ENCODE measurements around the gene C9orf50.
"Not testable (repeated sequence)": the region's sequence is repeated elsewhere in the genome, so short reads cannot be mapped to it uniquely, and the experiment has no call there.

C9orf50 gene

DNA sequence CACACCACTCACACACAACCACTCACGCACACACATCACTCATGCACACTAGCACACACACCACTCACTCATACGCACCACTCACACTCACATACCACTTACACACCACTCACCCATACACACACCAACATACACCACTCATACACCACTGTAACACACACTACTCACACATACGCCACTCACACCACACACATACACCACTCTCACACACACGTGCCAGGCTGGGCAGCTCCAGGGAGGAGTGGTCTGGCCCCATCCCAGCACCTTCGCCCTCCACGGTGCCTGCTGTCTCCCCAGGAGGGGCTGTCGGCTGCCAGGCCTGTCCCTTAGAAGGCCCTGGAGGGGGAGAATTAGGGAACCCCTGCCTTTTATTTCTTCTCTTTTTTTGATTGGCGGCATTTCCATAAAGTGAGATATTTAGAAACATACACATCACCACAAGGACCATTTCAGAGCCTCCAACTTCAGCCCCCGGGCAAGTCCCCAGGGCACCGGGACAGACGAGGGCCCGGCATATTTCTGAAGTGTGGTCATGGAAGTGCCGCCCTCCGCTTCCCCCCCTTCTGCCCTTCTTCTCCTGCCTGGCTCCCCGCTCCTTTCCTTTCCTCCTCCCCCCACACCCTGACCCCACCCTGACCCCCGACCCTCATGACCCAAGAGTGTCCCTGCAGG lies 27.3 kb upstream of the C9orf50 start:
- no peak for DNase-seq

GRCh38 chr9:129647635-129648034 lies 26.7 kb upstream of the C9orf50 start:
- no peak for DNase-seq

DNA sequence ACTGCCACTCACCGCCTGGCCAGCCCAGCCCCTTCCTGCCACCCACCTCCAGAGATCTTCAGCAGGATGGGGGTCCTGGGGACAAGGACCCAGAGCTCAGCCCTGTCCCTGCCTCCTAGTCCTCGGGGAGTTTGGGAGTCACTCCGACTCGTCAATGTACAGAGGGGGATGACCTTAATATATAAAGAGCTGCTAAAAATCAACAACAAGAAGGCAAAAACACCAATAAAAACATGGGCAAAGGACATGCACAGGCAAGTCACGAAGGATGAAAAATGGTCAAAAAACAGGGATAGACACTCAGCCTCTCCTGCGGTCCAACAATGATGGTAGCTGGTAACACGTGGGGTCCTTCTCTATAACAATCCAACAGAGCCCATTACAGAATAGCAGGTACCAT lies 25.8 kb upstream of the C9orf50 start:
- DNase-seq: no peak

DNA sequence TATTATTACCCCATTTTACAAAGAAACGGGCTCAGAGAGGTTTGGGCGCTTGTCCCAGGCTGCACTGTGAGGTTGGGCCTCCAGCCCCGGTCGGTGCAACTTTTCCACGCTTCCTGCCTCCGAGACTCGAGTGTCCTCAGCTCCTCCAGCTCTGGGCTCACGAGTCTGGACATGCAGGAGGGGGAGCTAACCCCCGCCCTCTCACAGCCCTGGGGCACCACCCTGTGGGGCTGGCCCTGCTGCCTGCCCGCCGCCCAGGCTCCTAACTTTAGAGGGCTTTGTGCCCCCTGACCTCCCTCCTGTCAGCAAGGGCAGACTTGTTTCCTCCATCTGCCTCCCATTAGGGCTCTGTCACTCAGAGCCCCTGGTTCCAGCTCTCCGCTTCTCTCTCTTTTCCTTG lies 25.4 kb upstream of the C9orf50 start:
- no peak for DNase-seq

DNA sequence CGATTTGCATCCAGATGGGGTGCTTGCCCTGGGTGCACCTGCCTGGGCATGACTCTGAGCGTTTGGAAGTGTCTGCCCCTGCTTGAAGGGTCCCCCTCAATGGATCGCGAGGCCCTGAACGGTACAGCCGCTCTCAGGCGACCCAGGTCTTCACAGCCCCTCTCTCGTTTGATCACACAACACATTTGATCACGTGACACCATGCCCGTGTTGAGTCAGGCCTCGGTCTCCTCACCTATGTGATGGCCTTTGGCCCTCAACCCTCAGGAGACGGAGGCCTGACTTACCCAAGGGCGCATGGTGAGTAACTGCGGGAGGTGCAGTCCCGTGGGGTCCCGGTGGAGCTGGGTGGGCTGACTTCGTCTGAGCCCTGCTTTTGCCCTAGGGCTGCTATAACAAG lies 24.0 kb upstream of the C9orf50 start:
- no peak for DNase-seq

DNA sequence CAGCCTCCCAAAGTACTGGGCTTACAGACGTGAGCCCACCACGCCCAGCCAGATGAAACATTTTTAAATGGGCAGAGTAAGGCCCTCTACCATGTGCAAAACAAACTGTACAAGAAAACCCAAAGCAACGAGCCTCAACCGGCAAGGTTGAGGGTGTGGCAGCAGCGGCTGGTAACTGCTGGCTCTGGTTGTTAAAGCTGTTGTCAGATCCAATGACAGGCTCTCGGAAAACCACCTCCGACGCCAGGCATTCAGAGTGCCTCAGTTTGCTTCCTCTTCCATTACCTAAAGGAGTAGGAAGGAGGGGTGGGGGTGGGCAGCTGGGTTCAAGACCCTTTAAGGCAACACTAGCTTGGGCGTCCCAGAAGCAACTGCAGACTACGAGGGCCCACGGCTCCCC lies 23.5 kb upstream of the C9orf50 start:
- DNase-seq: no peak

GRCh38 chr9:129643706-129644105 lies 22.8 kb upstream of the C9orf50 start:
- DNase-seq: no peak

DNA sequence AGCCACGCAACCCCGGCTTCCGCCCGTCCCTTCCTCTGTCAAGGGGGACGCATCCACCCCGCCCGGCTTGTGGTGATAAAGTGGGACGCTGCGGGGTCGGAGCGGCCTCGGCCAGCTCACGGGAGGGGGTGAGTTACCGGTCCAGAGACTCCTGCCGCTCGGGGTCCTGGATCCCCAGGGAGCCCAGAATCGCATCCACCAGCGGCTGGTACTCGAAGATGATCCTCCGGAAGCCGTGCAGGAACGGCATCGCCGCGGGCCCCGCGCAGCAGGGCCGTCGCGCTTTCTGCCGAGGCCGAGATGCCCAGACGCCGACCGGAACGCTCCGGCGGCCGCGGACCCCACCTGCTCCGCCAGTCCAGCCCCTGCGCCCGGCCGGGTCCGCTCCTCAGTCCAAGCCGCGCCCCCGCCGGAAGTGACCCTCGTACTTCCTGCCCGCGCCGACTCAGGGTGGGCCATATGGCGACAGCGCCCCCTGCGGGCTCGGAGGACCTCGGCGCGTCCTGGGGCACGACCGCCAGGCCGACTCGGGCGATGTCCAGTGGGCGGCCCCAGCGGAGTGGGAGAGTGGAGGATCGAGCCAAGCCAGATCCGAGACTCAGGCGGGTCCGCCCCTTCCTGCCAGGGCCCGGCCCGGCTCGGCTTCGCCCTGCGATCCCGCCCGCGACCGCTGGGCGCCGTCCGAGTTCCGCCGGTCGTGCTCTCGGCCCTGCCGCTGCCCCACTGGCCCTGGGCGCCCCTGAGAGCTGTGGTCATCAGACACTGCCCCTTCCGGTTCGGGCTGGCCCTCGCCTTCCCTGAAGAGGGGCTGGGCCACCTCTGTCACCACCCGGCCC lies 21.1 kb upstream of the C9orf50 start, which contains the start of gene ASB6:
ASB6 (minus strand) TSS at position 402 of the 836 bp plus-strand sequence; CDS start at position 250, 152 bp downstream.
- DNase-seq: peak; percentile 97

DNA sequence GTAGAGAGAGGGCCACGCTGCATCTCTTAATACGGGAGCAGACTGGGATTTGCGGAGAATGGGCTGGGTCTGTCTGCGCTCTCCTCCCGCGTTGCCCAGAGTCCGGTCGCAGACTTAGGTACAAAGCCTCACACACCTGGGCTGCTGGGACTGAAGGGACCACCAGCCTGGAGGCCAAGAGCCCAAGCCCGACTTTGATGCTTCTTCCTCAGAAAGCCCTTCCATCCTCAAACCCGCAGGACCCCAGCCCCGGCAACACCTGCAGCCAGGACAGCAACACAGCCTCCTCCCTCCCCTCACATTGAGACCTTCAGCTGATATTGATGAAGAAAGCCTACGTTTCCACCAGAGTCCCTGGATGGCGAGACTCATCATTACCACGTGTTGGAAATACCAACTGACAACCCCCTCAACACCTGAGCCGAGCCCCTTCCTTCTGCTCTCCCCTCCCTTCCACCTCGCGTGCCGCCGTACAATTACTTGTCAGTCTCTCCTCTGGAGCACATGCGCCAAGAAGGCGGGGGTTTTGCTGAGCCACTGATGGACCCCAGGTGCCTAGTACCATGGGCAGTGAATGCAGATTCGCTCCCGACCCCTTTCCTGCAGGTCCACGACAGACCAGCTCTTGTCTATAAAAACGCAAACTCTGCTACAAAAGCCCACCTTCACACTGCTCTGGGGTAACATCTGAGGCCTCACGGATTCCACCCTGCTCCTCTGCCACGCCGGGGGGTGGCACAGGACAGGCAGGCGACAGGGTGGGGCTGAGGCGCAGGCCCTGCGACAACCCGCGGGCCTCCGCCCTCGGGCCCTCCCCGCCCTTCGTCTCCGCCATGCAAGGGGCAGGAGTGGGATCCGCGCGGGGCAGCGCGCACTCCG lies 20.2 kb upstream of the C9orf50 start:
- DNase-seq: peak; percentile 62

- no peak for DNase-seq
Measured at GRCh38 chr9:129640086-129640870, 19.4 kb upstream of the C9orf50 start.

GRCh38 chr9:129639756-129640085 lies 18.8 kb upstream of the C9orf50 start:
- DNase-seq: no peak

DNA sequence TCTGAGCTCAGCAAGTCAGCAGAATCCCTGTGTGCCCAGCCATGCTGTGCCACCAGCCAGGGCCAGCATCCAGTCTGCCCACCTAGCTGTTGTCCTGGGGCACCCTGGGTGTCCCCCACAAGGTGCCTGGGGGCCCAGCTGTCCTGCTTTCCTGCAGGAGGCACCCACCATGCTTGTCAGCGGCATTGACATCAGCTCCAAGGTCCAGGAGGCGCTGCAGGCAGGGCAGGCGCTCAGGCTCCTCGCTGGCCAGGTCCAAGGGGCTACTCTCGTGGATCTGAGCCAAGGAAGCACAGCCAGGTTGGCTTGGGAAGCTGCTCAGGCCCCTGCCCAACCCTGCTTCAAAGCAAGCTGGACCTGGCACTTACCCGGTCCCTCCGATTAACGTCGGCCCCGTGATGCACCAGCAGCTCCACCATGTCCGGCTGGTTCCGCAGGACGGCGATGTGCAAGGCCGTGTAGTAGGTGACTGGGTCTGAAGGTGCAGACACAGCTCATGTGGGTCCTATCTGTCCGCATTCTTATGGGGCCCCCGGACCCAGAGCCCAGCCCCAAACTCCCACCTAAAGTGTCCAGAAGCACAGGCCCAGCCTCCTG lies 18.2 kb upstream of the C9orf50 start:
- no peak for DNase-seq

DNA sequence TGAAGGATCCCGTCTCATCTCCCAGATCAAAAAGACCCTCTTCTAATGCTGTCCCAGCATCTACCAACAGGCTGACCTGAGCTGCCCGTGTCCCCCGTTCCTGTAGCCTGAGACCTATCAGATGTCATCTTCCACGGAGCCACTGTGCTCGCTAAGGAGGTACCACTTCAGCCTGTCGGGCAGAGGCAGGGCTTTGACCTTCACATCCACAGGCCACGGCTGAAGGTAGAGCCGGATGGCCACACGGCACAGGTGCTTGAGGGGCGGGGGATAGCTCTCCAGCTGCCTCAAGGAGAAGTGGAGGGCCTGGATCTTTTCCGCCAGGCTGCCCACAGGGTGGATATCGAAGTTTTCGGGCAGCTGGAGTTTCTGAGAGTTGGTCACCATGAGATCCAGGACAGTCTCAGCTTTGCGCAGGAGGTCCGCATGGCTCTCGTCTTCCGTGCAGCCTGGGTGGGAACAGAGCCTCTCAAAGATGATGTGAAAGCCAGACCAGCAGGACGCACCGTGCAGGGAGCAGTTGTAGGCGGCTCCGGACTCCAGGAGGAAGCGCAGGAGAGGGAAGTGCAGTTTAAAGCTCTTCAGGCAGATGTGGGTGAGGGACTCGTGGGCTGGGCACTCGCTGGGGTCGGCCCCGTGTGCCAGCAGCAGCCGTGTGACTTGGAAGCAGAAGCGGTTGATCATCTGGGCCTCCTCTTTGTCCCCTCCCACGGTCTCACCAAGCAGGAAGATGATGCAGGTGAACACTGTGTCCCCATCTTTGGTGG lies 17.0 kb upstream of the C9orf50 start:
- DNase-seq: no peak

GRCh38 chr9:129637102-129637501 lies 16.2 kb upstream of the C9orf50 start:
- DNase-seq: peak; percentile 50

GRCh38 chr9:129636343-129636742 lies 15.4 kb upstream of the C9orf50 start:
- not testable (repeated sequence) for DNase-seq

DNA sequence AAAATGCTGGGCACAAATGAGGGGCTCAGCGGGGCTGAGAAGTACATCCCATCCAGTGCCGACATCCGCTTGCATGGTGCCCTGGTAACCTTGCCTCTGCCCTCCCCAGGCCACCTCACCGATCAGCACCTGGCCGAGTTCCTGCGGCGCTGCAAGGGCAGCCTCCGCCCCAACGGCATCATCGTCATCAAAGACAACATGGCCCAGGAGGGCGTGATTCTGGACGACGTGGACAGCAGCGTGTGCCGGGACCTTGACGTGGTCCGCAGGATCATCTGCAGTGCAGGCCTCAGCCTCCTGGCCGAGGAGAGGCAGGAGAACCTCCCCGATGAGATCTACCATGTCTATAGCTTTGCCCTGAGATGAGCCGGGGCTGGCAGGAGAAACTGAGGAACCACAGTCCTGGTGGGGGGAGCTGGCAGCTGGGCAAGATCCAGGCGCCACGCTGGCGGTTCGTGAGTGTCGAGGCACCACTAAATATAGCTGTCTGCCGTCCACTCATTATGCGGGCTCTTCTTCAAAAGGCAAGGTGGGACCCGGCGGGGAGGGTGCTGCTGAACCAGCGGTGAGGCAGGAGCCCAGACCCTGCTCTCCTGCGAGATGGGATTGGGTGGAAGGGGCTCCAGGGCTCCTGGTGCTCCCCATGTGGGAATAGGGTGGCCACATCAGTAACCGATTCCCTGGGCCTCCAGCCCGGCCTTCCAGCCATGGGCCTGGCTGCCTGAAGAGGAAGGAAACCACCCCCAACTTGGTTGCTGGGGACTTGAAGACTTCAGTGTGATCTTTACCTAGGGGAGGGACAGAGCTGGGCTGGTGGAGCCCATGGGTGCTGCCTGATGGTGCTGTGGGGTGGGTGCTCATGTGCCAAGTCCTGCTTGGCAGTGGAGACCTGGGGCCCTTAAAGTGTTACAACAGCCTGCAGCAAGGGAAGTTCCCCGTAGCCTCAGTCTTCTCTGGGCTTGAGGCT lies 14.5 kb upstream of the C9orf50 start:
- DNase-seq: no peak

- DNase-seq: no peak
Measured at GRCh38 chr9:129633848-129634247, 12.9 kb upstream of the C9orf50 start.

GRCh38 chr9:129633207-129633606 lies 12.3 kb upstream of the C9orf50 start:
- DNase-seq: no peak

DNA sequence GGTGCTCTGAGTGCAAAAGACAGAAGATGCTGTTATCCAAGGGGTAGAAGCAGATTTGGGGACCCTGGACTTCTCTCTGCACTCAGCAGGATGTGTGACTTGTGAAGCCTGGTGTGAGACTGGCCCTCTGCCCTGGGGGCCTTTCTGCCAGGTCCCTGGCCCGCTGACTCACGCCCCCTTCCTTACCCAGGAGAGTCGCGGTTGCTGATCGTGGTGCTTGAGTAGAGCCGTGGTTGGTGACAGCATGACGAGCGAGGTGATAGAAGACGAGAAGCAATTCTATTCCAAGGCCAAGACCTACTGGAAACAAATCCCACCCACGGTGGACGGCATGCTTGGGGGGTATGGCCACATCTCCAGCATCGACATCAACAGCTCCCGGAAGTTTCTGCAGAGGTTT lies 11.6 kb upstream of the C9orf50 start:
- no peak for DNase-seq

DNA sequence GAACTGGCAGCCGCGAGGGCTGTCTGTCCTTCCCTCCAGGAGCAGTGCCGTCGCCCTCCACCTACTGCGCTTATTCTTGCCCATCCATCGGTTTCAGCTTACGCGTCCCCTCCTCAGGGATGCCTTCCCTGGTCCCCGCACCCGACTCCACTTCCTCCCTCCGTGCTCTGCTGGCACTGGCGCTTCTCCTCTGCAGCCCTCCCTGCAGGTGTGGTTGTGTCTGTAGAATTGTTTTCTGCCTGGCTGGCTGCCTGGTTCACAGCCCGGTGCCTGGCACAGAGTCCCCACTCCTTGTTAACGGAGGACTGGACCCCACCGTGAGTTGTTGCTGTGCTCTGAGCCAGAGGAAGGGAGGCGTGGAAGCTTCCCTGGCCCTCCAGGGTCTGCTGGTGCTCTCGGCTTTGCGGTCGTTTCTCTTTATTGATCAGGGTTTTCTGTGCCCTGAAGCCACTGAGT lies 10.8 kb upstream of the C9orf50 start:
- no peak for DNase-seq

Measured in hematopoietic multipotent progenitor cell treated with erythropoietin and hydrocortisone succinate and interleukin-3 and kit ligand, for 6 days (in vitro differentiated cells).